HG02798 (cell line): ENCODE measurements around the gene HS3ST4.
"Not testable (repeated sequence)": the region's sequence is repeated elsewhere in the genome, so short reads cannot be mapped to it uniquely, and the experiment has no call there.

Source experiments
- ATAC-seq: cut with Tn5 transposase; IDR thresholded peaks from one replicate; pipeline ENCODE4 v1.9.1; 2021; ENCODE audit warnings: mild to moderate bottlenecking; ENCODE audit not compliant: unreplicated experiment, poor library complexity

Gene HS3ST4

DNA sequence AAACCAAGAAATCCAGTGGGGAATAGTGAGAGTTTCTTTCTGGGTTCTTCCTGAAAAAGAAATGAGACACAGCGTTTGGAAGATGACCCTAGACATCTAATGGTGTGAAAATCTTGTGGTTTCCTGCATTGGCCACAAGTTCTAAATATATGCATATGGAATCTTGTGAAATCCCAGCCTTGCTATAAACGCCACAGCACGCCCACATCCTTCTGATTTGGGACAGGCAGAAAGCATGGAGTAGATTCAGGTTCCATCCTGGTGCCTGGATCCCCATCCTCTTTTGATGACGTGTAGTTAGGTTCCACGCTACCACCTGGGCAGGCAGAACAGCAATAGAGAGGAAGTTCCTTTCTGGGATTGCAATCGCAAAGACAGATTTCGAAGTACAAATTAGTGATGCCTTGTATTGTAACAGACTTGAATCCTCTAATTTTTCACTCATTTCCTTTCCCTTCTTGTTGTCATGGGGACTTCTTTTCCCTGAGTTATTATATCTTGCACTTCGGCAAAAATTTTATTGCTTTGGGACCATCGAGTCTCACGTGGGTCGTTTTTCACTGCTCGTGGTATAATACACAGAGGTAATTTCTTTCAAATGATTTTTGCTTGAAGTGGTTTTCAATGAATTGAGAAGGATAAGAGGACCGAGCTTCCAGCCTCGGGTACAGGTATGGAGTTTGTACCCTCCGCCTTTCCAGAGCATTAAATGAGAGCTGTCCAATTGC, 37.6 kb downstream of the HS3ST4 start:
- no peak for ATAC-seq

GRCh38 chr16:25730396-25730795, 38.6 kb downstream of the HS3ST4 start:
- no peak for ATAC-seq

DNA sequence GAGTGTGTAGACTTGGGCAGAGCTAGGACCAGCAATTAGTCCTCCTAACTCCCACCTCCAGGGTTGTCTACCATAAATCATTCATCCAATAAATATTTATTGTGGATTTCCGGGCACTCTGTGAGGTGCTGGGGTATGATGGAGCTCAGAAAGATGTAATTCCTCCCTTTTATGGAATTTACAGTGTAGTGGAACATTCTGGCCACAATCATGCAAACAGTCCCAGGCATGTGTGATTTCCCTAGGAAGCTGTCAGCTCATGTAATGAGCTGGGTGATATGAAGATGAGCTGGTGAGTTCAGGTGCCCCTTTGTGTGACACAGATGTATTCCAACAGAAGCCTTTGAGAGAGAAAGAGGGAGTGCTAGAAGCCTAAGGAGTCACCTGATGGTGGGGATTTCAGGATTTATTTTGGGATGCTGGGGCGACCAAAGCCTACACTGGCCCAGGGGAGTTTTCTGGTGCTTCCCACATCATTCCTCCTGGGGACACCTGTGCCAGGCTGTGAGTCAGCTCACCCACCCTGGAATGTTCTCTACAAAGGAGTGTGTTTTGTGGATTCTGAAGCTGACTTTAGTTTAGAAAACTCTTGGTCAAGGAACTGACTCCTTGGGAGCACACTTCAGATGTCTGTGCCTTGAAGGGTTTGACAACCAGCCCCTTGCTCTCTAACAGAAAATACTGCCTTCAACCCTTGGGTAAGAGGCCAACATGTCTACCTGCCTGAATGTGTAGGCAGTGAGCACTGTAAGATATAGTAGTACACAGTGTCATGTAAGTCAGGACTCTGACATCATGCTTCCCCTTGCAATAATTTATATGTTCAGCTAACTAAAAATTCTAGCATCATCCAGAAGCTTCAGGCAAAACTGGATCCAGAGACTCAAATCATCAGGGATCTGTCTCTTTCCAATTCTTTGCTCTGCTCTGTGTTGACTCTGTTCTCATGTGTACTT, 42.9 kb downstream of the HS3ST4 start:
- no peak for ATAC-seq

DNA sequence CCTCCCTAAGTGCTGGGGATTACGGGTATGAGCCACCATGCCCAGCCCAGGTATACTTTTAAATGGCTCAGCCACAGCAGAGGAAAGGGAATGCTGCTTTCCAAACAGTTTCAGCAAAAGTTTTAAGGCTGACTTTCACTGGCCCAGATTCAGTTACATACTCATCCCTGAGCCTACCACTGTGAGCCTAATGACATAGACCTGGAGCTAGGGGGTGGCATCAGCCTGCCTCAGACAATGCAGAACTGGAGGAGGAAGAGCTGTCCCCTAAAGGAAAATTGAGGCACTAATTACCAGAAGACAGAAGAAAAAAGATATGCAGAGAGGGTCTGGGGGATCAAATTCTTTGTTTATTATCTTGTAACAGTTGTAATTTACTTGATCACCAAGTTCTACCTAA, 43.9 kb downstream of the HS3ST4 start:
- ATAC-seq, result no peak

- ATAC-seq, result no peak
These were observed 55.5 kb downstream of the HS3ST4 start for GRCh38 chr16:25747160-25747758.

- no peak for ATAC-seq
These were observed 56.4 kb downstream of the HS3ST4 start for GRCh38 chr16:25748092-25748654.

- no peak for ATAC-seq
These were observed 58.9 kb downstream of the HS3ST4 start for GRCh38 chr16:25750488-25751216.

GRCh38 chr16:25751230-25751835, 59.6 kb downstream of the HS3ST4 start:
- no peak for ATAC-seq

DNA sequence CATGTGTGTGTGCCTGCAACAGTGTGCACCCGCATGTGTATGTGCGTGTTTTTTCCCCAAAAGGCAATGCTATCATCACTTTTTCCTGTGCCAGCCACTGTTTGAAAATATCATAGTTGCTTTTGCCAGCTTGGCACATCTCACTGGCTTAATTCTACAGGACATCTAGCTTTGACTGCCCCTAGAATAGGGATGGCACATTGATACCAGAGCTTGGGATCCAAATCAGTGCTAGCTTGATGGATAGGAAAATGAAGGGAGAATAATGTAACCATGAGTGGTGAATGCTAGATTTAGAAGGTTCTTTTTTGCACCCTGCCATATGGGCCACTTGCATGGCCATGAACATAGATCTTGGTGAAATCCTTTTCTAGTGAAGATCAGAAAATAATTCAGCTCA, 72.7 kb downstream of the HS3ST4 start:
- ATAC-seq, result no peak

DNA sequence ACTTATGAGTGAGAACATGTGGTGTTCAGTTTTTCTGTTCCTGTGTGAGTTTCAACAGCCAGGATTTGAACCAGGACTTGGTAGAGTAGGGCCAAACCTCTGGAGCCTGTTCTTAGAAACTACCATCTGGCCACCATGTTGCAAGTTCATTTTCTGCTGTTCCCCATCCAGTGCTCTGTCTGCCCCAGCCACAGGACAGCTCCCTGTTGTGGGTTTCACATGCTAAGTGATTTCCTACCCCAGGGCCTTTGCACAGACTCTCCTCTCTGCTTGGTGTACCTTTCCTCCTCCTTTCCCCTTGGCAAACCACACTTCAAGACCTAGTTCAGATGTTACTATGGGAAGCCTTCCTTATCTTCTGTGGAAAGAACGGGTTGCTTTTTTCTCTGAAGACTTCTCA, 79.5 kb downstream of the HS3ST4 start:
- no peak for ATAC-seq

GRCh38 chr16:25771812-25772568, 80.2 kb downstream of the HS3ST4 start:
- ATAC-seq, result no peak

GRCh38 chr16:25776214-25776613, 84.5 kb downstream of the HS3ST4 start:
- not testable (repeated sequence) for ATAC-seq

DNA sequence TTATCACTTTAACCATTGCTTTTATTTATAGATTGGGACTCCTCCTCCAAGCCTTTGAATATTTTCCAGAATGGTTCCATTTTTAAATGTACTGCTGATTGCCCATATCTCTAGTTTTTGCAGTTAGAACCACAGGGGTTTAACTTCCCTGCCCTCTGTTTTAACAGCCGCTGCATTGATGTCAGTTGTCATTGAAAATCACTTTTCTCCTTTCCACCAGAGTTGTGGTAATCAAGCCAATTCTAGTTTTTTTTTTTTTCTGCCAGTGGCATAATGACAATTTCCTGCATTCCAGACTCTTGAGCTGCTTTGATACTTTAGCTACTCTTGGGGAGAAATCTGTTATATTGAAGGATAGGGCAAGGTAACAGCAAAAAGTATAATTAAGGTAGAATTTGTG, 91.5 kb downstream of the HS3ST4 start:
- no peak for ATAC-seq

DNA sequence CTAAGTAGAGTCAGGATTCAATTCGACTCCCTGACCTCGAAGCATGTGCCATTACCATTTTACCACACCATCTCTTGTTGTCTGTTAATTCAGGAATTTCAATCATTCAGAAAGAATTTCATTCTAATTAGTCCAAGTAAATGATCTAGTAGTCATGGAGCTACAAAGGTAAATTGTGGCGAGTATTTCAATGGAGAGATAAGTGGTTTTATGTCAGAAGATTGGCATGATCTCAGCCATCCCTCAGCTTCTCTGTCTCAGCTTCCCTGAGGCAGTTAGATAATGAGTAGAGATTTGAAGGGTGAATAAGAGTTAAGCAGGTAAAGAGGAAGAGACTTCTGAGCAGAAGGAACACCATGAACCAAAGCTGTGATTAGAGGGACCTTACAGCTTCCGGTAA, 93.6 kb downstream of the HS3ST4 start:
- no peak for ATAC-seq

DNA sequence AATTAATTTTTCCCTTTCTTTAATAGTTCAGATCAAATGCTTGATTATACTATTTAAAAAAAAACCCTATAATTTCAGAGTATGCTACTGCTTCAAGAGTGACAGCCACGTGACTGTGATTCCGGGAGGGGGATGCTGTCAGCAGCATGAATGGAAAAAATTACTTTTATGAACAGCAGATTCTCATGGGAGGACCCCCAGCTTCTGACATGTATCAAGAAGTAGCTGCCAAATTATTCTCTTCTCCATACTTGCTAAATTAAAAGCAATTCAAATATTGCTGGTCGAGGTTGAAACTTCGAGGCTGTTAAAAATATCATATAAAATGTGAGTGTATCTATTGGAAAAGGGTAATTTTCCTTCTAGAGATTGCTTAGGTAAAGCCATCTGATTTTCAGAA, 95.0 kb downstream of the HS3ST4 start:
- ATAC-seq, result no peak

DNA sequence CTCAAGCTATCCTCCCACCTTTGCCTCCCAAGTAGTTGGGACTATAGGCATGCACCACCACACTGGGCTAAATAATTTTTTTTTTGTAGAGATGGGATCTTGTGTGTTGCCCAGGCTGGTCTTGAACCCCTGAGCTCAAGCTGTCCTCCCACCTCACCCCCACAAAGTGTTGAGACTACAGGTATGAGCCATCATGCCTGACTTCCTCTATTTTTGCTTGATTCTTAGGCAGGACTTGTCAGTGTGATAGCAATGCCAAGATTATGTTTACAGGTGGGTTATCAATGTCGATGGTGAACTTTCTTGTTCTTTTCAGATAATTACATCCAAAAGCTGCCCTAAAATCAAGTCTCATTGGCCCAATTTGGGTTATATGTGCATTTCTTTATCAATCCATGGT, 96.9 kb downstream of the HS3ST4 start:
- ATAC-seq, result no peak

- ATAC-seq, result no peak
These were observed 104.5 kb downstream of the HS3ST4 start for GRCh38 chr16:25796239-25796638.

DNA sequence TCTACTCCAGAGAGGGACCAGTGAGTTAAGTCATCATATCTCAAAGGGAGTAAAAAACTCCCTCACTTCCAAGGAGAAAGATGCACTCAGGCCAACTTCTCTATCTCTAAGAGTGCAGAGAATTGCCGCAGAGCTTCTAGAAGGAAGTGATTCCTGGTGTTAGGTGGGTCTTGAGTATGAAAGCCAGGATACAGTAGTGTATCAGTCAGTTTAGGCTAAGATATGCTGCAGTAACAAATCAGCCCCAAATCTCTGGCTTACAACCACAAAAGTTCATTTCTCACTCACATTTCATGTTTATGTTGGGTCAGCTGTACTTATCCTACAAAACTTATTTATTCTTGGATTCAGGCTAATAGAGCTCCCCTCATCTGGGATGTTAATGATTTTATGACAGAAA, 106.3 kb downstream of the HS3ST4 start:
- no peak for ATAC-seq

GRCh38 chr16:25799816-25800215, 108.1 kb downstream of the HS3ST4 start:
- ATAC-seq, result no peak
